Effector CD4-positive, alpha-beta T cell (primary cell): Measurements from ENCODE around the gene ST7.

Experiments used
- DNase-seq: peaks from one replicate; pipeline ENCODE4 v3.0.0-alpha.2; 2020

The ST7 gene

GRCh38 chr7:117034851-117035464 is 81.7 kb downstream of the ST7 start:
- DNase-seq = no peak

- no peak for DNase-seq
These were observed 82.2 kb downstream of the ST7 start for GRCh38 chr7:117035465-117035862.

- no peak for DNase-seq
These were observed 82.9 kb downstream of the ST7 start for GRCh38 chr7:117036053-117036669.

GRCh38 chr7:117036836-117037235 is 83.5 kb downstream of the ST7 start:
- no peak for DNase-seq

GRCh38 chr7:117038408-117038807 is 85.1 kb downstream of the ST7 start:
- no peak for DNase-seq

GRCh38 chr7:117041007-117041406 is 87.7 kb downstream of the ST7 start:
- DNase-seq = no peak

GRCh38 chr7:117041822-117042221 is 88.5 kb downstream of the ST7 start:
- DNase-seq = no peak

- DNase-seq = no peak
These were observed 90.0 kb downstream of the ST7 start for GRCh38 chr7:117043108-117043825.

- no peak for DNase-seq
These were observed 91.4 kb downstream of the ST7 start for GRCh38 chr7:117044664-117045063.

- DNase-seq = no peak
These were observed 92.8 kb downstream of the ST7 start for GRCh38 chr7:117045927-117046710.

GRCh38 chr7:117047496-117047895 is 94.2 kb downstream of the ST7 start:
- DNase-seq = no peak

GRCh38 chr7:117048114-117048866 is 95.0 kb downstream of the ST7 start:
- DNase-seq = no peak

- no peak for DNase-seq
These were observed 95.6 kb downstream of the ST7 start for GRCh38 chr7:117048882-117049281.

GRCh38 chr7:117051808-117052207 is 98.5 kb downstream of the ST7 start:
- DNase-seq = no peak

GRCh38 chr7:117053432-117053831 is 100.1 kb downstream of the ST7 start:
- DNase-seq = no peak

- DNase-seq = no peak
These were observed 108.5 kb downstream of the ST7 start for GRCh38 chr7:117061751-117062150.

GRCh38 chr7:117062300-117062699 is 109.0 kb downstream of the ST7 start:
- DNase-seq = no peak

- no peak for DNase-seq
These were observed 111.4 kb downstream of the ST7 start for GRCh38 chr7:117064688-117065087.

- no peak for DNase-seq
These were observed 112.4 kb downstream of the ST7 start for GRCh38 chr7:117065571-117066150.

- DNase-seq = no peak
These were observed 113.4 kb downstream of the ST7 start for GRCh38 chr7:117066668-117067067.

- no peak for DNase-seq
These were observed 114.0 kb downstream of the ST7 start for GRCh38 chr7:117067340-117067739.

- no peak for DNase-seq
These were observed 115.3 kb downstream of the ST7 start for GRCh38 chr7:117068511-117069145.
